Measurements from ENCODE around the gene KRTAP1-5.
"Not testable (repeated sequence)": the region's sequence is repeated elsewhere in the genome, so short reads cannot be mapped to it uniquely, and the experiment has no call there.

Gene KRTAP1-5

DNA sequence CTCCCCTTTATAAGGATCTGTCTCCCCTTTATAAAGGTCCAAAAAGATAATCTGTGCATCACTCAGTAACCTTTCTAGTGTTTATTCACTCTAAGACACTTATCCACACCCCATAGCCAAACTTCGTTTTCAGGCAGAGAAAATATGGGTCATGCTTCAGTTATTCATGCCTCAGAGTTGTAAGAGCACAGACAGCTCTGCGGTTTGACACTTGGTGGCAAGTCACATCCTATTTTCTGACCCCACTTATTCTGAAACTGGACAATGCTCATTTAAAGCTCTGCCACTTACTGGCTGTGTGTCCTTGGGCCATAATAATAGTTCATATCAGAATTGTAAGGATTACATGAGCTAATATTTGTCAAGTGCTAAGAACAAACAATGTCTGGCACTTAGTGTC is 22.1 kb upstream of the KRTAP1-5 start:
- DNase-seq (ENCODE audit: low read depth in 4 of 4, low spot score in 1 of 4) = no peak

DNA sequence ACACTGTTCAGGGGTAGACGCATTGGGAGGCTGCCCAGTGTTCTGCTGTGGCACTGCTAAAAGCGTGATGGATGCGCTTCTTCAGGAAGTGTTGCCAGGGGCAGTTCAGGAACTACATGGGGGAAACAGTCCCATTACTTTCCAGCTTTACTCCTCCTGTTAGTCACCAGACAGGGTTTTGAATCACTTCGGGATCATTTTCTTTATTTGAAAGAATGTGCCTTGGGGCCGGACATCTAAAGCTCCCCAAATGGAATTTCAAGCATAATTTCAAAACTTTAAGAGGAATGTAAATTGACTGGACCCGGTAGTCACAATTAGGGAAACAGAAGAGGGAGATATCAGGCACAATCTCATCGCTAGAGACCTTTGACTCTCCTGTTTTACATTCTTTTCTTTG is 21.4 kb upstream of the KRTAP1-5 start:
- no peak for DNase-seq (ENCODE audit: low read depth in 4 of 4, low spot score in 1 of 4)

GRCh38 chr17:41046735-41047465 is 19.9 kb upstream of the KRTAP1-5 start, which contains the start of gene KRTAP2-1:
Gene KRTAP2-1 (minus strand): TSS chr17:41047316. CDS start chr17:41047267, 49 bp downstream.
- DNase-seq (ENCODE audit: low read depth in 4 of 4, low spot score in 1 of 4) = not testable (repeated sequence)

DNA sequence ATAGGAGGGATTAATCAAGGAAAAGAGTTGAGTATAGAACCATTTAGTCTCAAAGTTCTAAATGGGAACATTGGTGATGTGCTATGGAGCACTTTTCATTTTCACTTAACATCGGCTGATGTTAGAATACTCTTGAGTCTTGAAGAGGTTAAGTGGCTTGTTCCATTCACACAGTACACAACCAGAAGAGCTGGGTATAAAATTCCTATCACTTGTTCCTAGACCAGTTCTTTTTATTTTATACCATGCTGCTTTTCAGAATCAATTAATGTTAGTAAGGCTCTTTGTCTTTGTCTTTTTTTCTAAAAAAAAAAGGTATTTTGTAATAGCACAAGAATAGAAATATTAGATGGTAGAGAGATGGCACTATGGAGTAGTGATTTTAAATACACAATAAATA is 15.9 kb upstream of the KRTAP1-5 start:
- no peak for DNase-seq (ENCODE audit: low read depth in 4 of 4, low spot score in 1 of 4)

DNA sequence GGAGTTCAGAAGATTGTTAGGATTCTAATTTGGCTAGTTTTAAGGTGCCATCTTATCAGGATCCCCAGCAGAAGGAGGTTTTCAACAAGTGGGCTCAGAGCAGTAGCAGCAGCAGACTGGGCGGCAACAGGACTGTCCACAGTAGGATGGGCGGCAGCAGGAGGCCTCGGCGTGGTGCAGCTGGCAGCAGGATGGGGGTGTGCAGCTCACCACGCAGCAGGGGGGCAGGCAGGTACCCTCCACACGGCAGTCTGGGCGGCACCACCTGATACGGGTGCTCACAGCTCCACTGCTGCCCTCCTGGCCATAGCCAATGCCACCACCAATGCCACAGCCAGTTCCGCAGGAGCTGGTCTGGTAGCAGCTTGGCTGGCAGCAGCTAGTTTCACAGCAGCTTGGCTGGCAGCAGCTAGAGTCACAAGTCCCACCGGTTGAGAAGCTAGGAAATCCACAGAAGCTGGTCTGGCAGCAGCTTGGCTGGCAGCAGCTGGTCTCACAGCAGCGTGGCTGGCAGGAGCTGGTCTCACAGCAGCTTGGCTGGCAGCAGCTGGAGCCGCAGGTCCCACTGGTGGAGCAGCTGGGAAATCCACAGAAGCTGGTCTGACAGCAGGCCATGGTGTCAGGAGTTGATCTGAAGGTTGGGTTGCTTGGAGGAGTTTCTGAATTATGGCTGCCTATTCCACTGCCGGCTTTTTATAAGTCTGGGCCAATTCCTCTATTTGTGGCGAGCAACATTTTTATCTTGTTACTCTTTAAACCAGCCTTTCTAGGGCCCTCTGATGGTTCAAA is 14.0 kb upstream of the KRTAP1-5 start, which contains the start of gene KRTAP1-1:
Gene KRTAP1-1 (minus strand): TSS at position 668 of the 789 bp plus-strand sequence. CDS start 53 bp downstream, at position 615.
- not testable (repeated sequence) for DNase-seq (ENCODE audit: low read depth in 4 of 4, low spot score in 1 of 4)

DNA sequence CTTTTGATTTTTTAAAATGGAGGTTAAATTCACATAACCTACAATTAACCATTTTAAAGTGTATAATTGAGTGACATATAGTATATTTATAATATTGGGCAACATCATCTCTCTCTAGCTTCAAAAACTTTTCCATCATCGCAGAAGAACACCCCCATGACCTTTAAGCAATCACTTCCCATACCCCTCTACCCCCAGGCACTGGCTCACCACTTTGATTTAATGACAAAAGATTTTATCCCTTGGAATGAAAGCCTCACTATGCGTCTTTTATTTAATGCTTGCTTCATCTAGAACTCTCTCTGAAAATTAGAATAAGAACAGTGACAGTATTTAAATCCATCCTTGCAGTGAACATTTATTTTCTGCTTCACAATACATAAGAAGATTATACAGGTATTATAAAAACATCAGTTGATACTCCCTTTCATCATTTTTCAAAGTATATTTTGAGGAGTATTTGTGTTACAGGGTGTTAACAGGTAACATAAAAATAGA is 10.9 kb upstream of the KRTAP1-5 start:
- DNase-seq (ENCODE audit: low read depth in 4 of 4, low spot score in 1 of 4) = no peak

GRCh38 chr17:41034346-41034935 is 7.4 kb upstream of the KRTAP1-5 start, which contains the start of gene KRTAP1-3:
Gene KRTAP1-3 (minus strand): TSS chr17:41034874. CDS start chr17:41034821, 53 bp downstream.
- DNase-seq (ENCODE audit: low read depth in 4 of 4, low spot score in 1 of 4) = not testable (repeated sequence)

DNA sequence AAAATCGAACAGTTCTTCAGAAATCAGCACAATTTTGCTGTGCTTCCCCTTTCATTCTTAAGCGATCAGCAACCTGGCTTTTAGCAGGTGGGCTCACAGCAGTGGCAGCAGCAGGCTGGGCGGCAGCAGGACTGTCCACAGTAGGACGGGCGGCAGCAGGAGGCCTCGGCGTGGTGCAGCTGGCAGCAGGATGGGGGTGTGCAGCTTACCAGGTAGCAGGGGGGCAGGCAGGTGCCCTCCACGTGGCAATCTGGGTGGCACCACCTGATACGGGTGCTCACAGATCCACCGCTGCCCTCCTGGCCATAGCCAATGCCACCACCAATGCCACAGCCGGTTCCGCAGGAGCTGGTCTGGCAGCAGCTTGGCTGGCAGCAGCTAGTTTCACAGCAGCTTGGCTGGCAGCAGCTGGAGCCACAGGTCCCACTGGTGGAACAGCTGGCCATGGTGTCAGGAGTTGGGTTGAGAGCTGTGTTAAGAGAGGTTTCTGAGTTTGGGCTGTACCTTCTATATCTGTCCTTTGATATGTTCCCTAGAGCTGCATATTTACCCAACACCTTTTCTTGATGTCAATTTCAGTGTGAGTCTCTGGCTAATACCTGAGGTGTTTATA is 2.7 kb upstream of the KRTAP1-5 start, which contains the start of gene KRTAP1-4:
Gene KRTAP1-4 (minus strand): TSS at position 563 of the 613 bp plus-strand sequence. CDS start 117 bp downstream, at position 446.
- no peak for DNase-seq (ENCODE audit: low read depth in 4 of 4, low spot score in 1 of 4)

GRCh38 chr17:41024697-41025096 is 2.3 kb downstream of the KRTAP1-5 start:
- no peak for DNase-seq (ENCODE audit: low read depth in 4 of 4, low spot score in 1 of 4)

DNA sequence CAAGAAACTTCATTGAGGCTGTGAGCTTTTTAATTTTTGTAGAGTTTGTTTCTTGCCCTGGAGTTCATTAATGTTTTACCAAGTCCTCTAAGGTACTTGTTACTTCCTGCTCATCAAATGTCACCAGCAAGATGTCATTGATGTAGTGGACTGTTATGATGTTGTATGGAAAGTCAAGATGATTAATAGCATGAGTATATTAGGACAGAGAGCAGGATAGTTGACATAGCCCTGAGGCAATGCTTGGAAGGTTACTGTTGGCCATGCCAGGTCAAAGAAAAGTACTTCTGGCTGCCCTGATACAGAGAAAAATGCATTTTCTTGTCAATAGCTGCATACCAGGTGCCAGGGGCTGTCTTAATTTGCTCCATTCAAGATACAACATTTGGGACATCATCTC is 6.7 kb downstream of the KRTAP1-5 start:
- no peak for DNase-seq (ENCODE audit: low read depth in 4 of 4, low spot score in 1 of 4)

GRCh38 chr17:41019415-41019814 is 7.6 kb downstream of the KRTAP1-5 start:
- no peak for DNase-seq (ENCODE audit: low read depth in 4 of 4, low spot score in 1 of 4)

DNA sequence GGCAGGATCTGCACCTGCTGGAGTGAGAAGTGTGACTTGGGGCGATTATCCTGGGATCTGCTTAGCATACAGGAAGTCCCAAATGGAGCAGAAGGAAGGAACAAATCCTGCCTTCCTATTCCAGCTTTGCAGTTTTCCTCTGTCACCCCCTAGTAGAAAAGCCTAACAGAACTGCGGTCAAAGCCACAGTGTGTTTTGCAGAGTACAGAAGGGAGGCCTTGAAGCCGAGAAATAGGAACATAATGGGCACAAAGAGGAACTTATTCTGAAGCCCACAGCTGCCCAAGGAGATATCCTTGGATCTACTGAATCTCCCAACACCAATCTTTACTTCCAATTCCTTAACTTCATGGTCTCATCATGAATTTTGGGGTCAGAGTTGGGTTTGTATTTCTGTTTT is 8.5 kb downstream of the KRTAP1-5 start:
- DNase-seq (ENCODE audit: low read depth in 4 of 4, low spot score in 1 of 4) = no peak

DNA sequence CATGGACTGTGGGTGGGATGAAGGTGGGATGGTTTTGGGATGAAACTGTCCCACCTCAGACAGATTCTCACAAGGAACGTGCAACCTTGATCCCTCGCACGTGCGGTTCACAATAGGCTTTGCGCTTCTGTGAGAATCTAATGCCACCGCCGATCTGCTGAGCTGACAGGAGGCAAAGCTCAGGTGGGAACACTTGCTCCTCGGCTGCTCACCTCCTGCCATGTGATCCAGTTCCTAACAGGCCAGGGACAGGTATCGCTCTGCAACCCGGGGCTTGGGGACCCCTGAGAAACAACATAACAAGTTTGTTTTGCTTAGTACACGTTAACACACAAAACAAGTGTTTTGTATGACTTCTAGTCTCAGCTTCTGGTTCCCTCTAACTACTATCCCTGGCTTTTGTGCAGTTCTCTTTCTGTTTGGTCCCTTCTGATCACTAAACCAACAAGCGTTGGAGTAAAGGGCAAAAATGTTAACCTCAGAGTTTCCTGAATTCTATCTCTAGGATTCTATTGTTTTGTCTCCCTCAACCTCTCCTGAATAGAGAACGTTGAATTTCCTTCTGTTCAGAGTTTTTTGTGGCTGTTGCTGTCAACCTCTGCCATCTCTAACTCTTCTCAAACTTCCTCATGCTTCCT is 10.3 kb downstream of the KRTAP1-5 start:
- DNase-seq (ENCODE audit: low read depth in 4 of 4, low spot score in 1 of 4) = no peak

DNA sequence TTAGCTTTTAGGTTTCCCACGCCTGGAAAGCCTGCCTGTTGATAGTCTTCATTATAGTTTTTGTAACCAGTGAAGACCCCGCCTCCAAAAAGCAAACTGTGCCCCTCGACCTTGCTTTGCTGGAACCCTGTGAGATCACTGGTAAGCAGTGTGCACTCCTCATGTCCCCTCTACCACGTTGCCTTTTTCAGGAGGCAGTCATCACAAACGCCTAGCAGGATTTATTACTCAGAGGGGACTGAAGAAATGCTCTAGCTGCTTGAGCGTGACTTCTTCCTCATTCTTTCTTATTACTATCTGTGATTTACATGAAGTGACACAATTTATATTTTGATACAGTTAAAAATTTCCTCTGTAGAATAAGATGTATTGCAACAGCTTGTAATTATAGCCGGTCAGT is 11.6 kb downstream of the KRTAP1-5 start:
- DNase-seq (ENCODE audit: low read depth in 4 of 4, low spot score in 1 of 4) = no peak

DNA sequence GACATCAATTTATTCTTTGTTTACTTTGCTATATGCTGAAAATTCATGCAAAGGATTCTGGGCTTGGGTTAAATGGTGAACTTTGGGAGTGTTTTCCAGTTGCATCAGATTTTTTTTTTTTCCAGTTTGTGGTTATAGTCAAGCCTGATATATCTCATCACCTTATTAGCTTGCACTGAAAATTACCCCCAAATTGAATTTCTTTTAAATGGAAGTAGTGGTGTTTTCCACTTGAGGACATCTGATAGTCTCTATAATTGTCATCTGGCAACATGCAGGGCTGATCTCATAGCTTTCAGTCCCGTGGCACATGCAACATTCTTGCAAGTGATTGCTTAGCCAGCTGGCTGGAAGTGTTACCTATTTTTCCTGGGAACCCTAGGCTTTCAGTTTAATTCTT is 13.4 kb downstream of the KRTAP1-5 start:
- no peak for DNase-seq (ENCODE audit: low read depth in 4 of 4, low spot score in 1 of 4)

- DNase-seq (ENCODE audit: low read depth in 4 of 4, low spot score in 1 of 4) = no peak
These were observed 13.8 kb downstream of the KRTAP1-5 start for GRCh38 chr17:41013181-41013580.

DNA sequence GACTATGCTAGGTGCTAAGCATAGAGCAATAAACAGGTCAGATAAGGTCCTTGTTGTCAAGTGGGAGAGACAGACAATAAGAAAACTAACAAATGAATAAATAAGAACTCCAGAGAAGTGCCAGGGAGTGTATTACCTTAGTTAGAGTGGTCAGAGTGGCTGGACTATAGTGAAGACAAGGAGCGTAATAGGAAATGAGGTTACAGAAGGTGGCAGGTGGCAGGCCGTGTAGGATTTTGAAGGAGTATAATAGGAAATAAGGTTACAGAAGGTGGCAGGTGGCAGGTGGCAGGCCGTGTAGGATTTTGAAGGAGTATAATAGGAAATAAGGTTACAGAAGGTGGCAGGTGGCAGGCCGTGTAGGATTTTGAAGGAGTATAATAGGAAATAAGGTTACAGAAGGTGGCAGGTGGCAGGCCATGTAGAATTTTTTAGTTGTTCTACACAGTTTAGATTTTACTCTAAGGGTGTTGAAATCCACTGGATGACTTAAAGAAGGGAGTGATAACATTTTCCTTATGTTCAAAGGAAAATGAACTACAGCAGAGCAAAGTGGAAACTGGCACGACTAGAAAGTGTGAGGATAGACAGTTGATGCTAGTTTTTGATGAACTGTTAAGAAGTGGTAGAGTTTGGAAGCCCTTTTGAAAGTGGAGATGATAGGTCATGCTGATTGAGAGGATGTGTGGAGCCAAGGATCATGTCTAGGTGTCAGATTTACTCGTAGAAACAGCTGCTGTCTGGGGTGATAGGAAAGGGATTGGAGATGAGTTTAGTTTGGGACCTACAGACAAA is 14.5 kb downstream of the KRTAP1-5 start:
- no peak for DNase-seq (ENCODE audit: low read depth in 4 of 4, low spot score in 1 of 4)

DNA sequence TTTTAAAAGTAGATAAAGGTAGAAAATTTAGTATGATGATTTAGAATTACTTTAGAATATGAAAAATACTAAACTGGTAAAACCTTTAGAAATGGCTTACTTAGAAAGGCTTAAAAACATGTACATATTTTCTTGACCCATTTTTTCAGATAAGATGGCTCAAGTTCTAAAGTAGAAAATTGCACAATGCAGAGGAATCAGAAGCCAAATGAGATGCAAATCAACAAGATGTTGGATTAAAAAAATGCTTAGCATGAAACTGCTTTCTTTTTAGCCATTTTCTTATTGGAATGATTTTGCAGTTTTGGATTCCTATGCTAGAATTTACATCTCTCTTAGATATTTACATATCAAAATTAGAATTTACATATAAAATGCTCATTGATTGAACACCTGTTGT is 16.6 kb downstream of the KRTAP1-5 start:
- DNase-seq (ENCODE audit: low read depth in 4 of 4, low spot score in 1 of 4) = no peak

- no peak for DNase-seq (ENCODE audit: low read depth in 4 of 4, low spot score in 1 of 4)
These were observed 17.1 kb downstream of the KRTAP1-5 start for GRCh38 chr17:41009936-41010335.

GRCh38 chr17:41009301-41009760 is 17.7 kb downstream of the KRTAP1-5 start:
- no peak for DNase-seq (ENCODE audit: low read depth in 4 of 4, low spot score in 1 of 4)
